ENCODE measurements around the gene MAPRE3. TPM values are rescaled to one million over a fixed set of nuclear protein-coding genes. Genes with fewer than 3 reads are reported as not detected.
"Not testable (repeated sequence)": the region's sequence is repeated elsewhere in the genome, so short reads cannot be mapped to it uniquely, and the experiment has no call there.

The MAPRE3 gene
- total RNA-seq, 6 experiments from 2014 or later = 13.7 to 22.3 (median 17.3) TPM

DNA sequence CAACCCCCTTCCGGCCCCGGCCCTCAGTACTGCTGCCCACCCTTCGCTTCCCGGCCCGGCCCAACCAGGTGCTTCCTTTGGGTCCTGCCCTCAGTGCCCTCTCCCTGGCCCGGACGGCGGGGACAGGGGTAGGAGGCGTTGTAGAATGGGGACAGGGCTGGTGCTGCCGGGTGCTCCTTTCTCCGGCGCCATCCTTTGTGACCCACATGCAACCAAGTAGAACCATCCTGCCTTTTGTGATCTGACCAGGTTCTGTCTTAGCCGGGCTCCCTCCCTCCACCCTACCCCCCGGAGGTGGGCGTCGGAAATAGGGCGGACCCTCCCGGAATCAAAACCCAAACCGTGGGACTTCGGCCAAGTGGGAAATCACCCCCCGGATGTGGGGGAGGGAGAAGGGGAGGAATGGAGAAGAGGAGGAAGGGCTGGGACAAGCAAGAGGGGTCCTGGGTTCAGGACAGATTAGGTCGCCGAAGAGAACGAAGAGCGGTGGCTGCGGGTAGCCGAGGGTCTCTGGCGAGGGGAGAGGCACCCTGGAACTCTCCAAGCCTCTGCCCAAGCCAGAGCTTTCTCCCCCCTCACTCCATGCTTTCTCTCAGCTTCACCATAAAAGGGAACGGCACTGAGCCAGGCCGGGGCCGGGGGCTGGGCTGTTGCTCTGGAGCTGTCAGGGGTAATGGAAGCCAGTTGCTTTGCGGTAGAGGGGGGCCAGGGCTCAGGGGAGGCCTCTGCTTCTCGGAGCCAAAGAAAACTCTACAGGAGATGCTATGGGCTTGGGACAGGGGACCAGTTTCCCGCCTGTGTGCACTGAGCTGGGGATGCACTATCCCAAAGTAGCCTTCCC, 101.8 kb downstream of the MAPRE3 start:
- TF ChIP-seq POLR2A (IDR thresholded peaks at IDR 0.05) (no peak), CTCF (IDR thresholded peaks at IDR 0.05) (no peak)

GRCh38 chr2:27072920-27073319, 102.5 kb downstream of the MAPRE3 start:
- intact Hi-C loops (cut with DNase I) = loop anchor here in 1 of 2 donors (10.0 kb wide), 1 partner anchor 108 kb away; no protein-coding TSS in a partner anchor
- H3K9me3 ChIP-seq = no peaks in the 10 kb centered on the region
- ATAC-seq (no peak), DNase-seq (no peak)
- H3K4me3 ChIP-seq = no peak overlapping the region
- peaks cover 0 to 10% (median 4%) of the 10 kb centered on the region in 4 donors for H3K4me1 ChIP-seq
- no peak for TF ChIP-seq POLR2A (IDR thresholded peaks at IDR 0.05)
- TF ChIP-seq CTCF (IDR thresholded peaks at IDR 0.05) = no peak
- peaks cover 0 to 7% (median 0%) of the 10 kb centered on the region in 4 donors for H3K36me3 ChIP-seq
- WGBS (ENCODE audit: insufficient coverage, low coverage, low lambda C conversion rate, missing lambda C conversion rate) = 75% methylated on average over 5 of the region's 5 CpGs
- H3K27ac ChIP-seq = peak overlapping the region in 1 of 3 donors; percentile 89
- H3K27me3 ChIP-seq = no peaks in the 10 kb centered on the region

More for the DNA sequence above, 101.8 kb downstream of the MAPRE3 start:
- DNase-seq (peak in 2 of 3 donors; percentile 51 to 67), ATAC-seq (peak in 2 of 4 donors; percentile 31 to 50)
- H3K9me3 ChIP-seq = no peaks in the 10 kb centered on the region
- intact Hi-C loops (cut with DNase I) = loop anchor here in 1 of 2 donors (10.0 kb wide), 1 partner anchor 107 kb away; no protein-coding TSS in a partner anchor
- peaks cover 0 to 13% (median 0%) of the 10 kb centered on the region in 4 donors for H3K36me3 ChIP-seq
- peaks cover 0 to 10% (median 4%) of the 10 kb centered on the region in 4 donors for H3K4me1 ChIP-seq
- no peaks in the 10 kb centered on the region for H3K27me3 ChIP-seq
- H3K4me3 ChIP-seq = peak overlapping the region; percentile 85 to 94 (median 91)
- H3K27ac ChIP-seq = peak overlapping the region; percentile 40 to 89 (median 80)
- 10% methylated on average over 13 of the region's 34 CpGs for whole genome bisulfite sequencing (ENCODE audit: insufficient coverage, low coverage, low lambda C conversion rate, missing lambda C conversion rate)

DNA sequence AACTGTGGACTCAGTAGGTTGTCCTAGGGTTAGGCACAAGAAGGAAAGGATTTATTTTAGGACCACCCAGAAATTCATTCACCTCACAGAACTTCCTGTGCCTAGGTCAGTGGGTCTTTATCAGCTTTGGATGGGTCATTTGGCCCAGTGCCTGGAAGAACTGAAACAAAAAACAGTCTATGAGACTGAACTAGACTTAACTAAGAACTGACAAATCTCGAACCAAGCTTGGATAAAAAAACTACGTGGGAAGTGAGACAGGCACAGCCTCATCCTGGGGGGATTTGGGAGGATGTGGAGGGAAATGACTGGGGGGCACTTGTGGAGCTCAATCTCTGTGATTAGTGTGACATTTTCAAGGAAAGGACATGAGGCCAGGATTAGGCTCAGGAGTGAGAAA, 103.3 kb downstream of the MAPRE3 start:
- 62% methylated on average over 2 of the region's 2 CpGs for WGBS (ENCODE audit: insufficient coverage, low coverage, low lambda C conversion rate, missing lambda C conversion rate)
- intact Hi-C loops (cut with DNase I) = loop anchor here in 1 of 2 donors (10.0 kb wide), 1 partner anchor 109 kb away; no protein-coding TSS in a partner anchor
- no peak overlapping the region for H3K4me3 ChIP-seq
- H3K27me3 ChIP-seq = no peaks in the 10 kb centered on the region
- no peak for TF ChIP-seq POLR2A (IDR thresholded peaks at IDR 0.05)
- no peak for TF ChIP-seq CTCF (IDR thresholded peaks at IDR 0.05)
- H3K9me3 ChIP-seq = no peaks in the 10 kb centered on the region
- ATAC-seq = no peak
- no peak for DNase-seq
- H3K36me3 ChIP-seq = no peaks in the 10 kb centered on the region
- peak overlapping the region in 1 of 3 donors; percentile 29 for H3K27ac ChIP-seq
- H3K4me1 ChIP-seq = peaks cover 0 to 10% (median 4%) of the 10 kb centered on the region in 4 donors

DNA sequence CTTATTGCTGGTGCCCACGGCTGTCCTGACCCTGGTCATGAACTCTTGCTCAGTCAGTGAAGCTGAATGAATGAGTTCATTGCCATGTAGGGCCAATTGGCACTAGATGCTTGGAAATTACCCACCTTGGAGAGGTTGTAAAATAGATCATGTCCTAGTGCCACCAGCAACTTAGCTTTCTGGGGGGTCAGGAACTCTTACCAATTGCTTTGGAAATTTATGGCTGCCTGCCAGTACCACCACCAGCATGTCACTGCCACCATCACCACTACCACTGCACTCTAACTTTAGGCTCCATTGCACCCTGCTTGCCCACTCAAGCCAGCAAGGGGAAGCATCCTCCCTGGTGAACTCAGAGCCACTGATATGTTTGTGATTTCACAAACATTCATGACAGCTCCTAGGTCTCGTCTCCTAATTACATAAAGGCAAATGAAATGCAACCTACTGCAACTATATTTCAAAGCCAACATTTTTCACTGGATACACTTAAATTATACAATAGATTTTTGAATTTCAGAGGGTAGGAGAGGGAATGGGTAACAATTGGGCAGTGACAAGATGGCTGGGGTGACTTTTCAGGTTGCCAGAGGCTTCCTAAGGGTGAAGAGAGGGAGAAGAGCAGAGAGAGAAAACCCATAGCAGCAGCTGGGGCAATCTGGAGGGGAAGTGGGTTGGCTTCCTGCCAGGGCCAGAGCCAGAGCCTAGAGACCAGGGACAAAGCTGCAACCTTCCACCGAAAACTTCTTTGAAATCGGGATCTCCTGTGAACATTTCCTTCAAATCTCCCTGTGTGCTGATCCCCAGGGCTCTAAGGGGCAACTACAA, 104.5 kb downstream of the MAPRE3 start:
- no peak for TF ChIP-seq POLR2A (IDR thresholded peaks at IDR 0.05)
- Histone ChIP-seq H3K27me3 (no peaks in the 10 kb centered on the region), H3K9me3 (no peaks in the 10 kb centered on the region), H3K27ac (peak overlapping the region in 1 of 3 donors; percentile 29), H3K4me1 (peaks cover 0 to 9% (median 4%) of the 10 kb centered on the region in 4 donors), H3K36me3 (no peaks in the 10 kb centered on the region), H3K4me3 (no peak overlapping the region)
- ATAC-seq = no peak
- WGBS (ENCODE audit: insufficient coverage, low coverage, low lambda C conversion rate, missing lambda C conversion rate) = 60% methylated on average over 2 of the region's 4 CpGs
- peak in 1 of 3 donors; percentile 62 for DNase-seq
- intact Hi-C loops (cut with DNase I) = loop anchor here in 1 of 2 donors (10.0 kb wide), 1 partner anchor 110 kb away; no protein-coding TSS in a partner anchor

DNA sequence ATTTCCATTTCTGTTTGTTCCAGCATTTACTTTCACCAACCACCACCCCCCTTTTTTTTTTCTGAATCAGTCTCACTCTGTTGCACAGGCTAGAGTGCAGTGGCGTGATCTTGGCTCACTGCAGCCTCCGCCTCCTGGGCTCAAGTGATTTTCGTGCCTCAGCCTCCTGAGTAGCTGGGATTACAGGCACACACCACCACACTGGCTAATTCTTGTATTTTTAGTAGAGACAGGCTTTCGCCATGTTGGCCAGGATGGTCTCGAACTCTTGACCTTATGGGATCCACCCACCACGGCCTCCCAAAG, 105.1 kb downstream of the MAPRE3 start:
- ATAC-seq, H3K27ac ChIP-seq, H3K4me3 ChIP-seq, H3K4me1 ChIP-seq, H3K9me3 ChIP-seq, DNase-seq, H3K27me3 ChIP-seq, H3K36me3 ChIP-seq: not testable (repeated sequence)
- intact Hi-C loops (cut with DNase I) = loop anchor here in 1 of 2 donors (10.0 kb wide), 1 partner anchor 111 kb away; no protein-coding TSS in a partner anchor
- 67% methylated on average over 6 of the region's 6 CpGs for WGBS (ENCODE audit: insufficient coverage, low coverage, low lambda C conversion rate, missing lambda C conversion rate)

All from right lobe of liver (tissue), 6 donors.